ENCODE results near the gene NTM.

NTM gene

GRCh38 chr11:132330515-132330914 is 960.1 kb downstream of the NTM start:
- Histone ChIP-seq H3K4me3 (replicated peaks; ENCODE audit: insufficient read depth, low read length) (no peak overlapping the region), H3K27ac (replicated peaks) (no peak overlapping the region), H3K27me3 (ENCODE audit: insufficient read depth, poor library complexity, severe bottlenecking) (no peaks in the 10 kb centered on the region)
- no peak for TF ChIP-seq REST (IDR thresholded peaks at IDR 0.05; ENCODE audit: insufficient replicate concordance, low read depth)
- TF ChIP-seq CTCF (IDR thresholded peaks at IDR 0.05; ENCODE audit: insufficient read depth, low read length), result no peak
- TF ChIP-seq GABPA (IDR thresholded peaks at IDR 0.05; ENCODE audit: low read depth), result no peak
- no peak for TF ChIP-seq SPI1 (IDR thresholded peaks at IDR 0.05; ENCODE audit: borderline replicate concordance, low read depth)
- TF ChIP-seq POLR2AphosphoS5 (IDR thresholded peaks at IDR 0.05; ENCODE audit: low read depth), result no peak
- DNase-seq (ENCODE audit: low read depth in 1 of 2, low spot score in 1 of 2), result no peak

GRCh38 chr11:132332521-132332920 is 962.1 kb downstream of the NTM start:
- no peaks in the 10 kb centered on the region for H3K27me3 ChIP-seq (ENCODE audit: insufficient read depth, poor library complexity, severe bottlenecking)
- H3K4me3 ChIP-seq (replicated peaks; ENCODE audit: insufficient read depth, low read length), result no peak overlapping the region
- no peak overlapping the region for H3K27ac ChIP-seq (replicated peaks)
- DNase-seq (ENCODE audit: low read depth in 1 of 2, low spot score in 1 of 2), result no peak
- no peak for TF ChIP-seq GABPA (IDR thresholded peaks at IDR 0.05; ENCODE audit: low read depth)
- TF ChIP-seq SPI1 (IDR thresholded peaks at IDR 0.05; ENCODE audit: borderline replicate concordance, low read depth), result no peak
- TF ChIP-seq POLR2AphosphoS5 (IDR thresholded peaks at IDR 0.05; ENCODE audit: low read depth), result no peak
- no peak for TF ChIP-seq CTCF (IDR thresholded peaks at IDR 0.05; ENCODE audit: insufficient read depth, low read length)
- no peak for TF ChIP-seq REST (IDR thresholded peaks at IDR 0.05; ENCODE audit: insufficient replicate concordance, low read depth)

GRCh38 chr11:132334769-132335280 is 964.4 kb downstream of the NTM start:
- DNase-seq (ENCODE audit: low read depth in 1 of 2, low spot score in 1 of 2), result no peak
- Histone ChIP-seq H3K4me3 (replicated peaks; ENCODE audit: insufficient read depth, low read length) (no peak overlapping the region), H3K27ac (replicated peaks) (no peak overlapping the region), H3K27me3 (ENCODE audit: insufficient read depth, poor library complexity, severe bottlenecking) (no peaks in the 10 kb centered on the region)
- TF ChIP-seq POLR2AphosphoS5 (IDR thresholded peaks at IDR 0.05; ENCODE audit: low read depth) (no peak), SPI1 (IDR thresholded peaks at IDR 0.05; ENCODE audit: borderline replicate concordance, low read depth) (no peak), REST (IDR thresholded peaks at IDR 0.05; ENCODE audit: insufficient replicate concordance, low read depth) (no peak)
